ENCODE data around the gene OPA3.

- no peak for TF ChIP-seq CTCF (IDR thresholded peaks at IDR 0.05; ENCODE audit: poor library complexity, severe bottlenecking)
- no peak for TF ChIP-seq EP300 (conservative IDR thresholded peaks at IDR 0.05; ENCODE audit: poor library complexity, severe bottlenecking)
- no peak for TF ChIP-seq REST (IDR thresholded peaks at IDR 0.05; ENCODE audit: borderline replicate concordance)
- TF ChIP-seq EZH2 (IDR thresholded peaks at IDR 0.05; ENCODE audit: borderline replicate concordance, insufficient read depth, low read length, poor library complexity, severe bottlenecking) = no peak
- TF ChIP-seq SMC3 (conservative IDR thresholded peaks at IDR 0.05; ENCODE audit: poor library complexity) = no peak
Observed at GRCh38 chr19:45621976-45622503, 37.4 kb upstream of the OPA3 start.

Data from neural cell (in vitro differentiated cells).